HG03342 (cell line): ENCODE results near the gene KRTAP10-12.
"Not testable (repeated sequence)": the region's sequence is repeated elsewhere in the genome, so short reads cannot be mapped to it uniquely, and the experiment has no call there.

Source experiments
- ATAC-seq: cut with Tn5 transposase; IDR thresholded peaks from one replicate; pipeline ENCODE4 v1.9.1; 2021; ENCODE audit warnings: mild to moderate bottlenecking, moderate library complexity; ENCODE audit not compliant: unreplicated experiment

KRTAP10-12 gene, protein sequence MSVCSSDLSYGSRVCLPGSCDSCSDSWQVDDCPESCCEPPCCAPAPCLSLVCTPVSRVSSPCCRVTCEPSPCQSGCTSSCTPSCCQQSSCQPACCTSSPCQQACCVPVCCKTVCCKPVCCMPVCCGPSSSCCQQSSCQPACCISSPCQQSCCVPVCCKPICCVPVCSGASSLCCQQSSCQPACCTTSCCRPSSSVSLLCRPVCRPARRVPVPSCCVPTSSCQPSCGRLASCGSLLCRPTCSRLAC

GRCh38 chr21:44697172-44697810 is at the start of gene KRTAP10-12:
KRTAP10-12 (plus strand) TSS chr21:44697172; CDS start chr21:44697202, 30 bp downstream.
- ATAC-seq = not testable (repeated sequence)

GRCh38 chr21:44647222-44647552 is 49.8 kb upstream of the KRTAP10-12 start:
- ATAC-seq = no peak

DNA sequence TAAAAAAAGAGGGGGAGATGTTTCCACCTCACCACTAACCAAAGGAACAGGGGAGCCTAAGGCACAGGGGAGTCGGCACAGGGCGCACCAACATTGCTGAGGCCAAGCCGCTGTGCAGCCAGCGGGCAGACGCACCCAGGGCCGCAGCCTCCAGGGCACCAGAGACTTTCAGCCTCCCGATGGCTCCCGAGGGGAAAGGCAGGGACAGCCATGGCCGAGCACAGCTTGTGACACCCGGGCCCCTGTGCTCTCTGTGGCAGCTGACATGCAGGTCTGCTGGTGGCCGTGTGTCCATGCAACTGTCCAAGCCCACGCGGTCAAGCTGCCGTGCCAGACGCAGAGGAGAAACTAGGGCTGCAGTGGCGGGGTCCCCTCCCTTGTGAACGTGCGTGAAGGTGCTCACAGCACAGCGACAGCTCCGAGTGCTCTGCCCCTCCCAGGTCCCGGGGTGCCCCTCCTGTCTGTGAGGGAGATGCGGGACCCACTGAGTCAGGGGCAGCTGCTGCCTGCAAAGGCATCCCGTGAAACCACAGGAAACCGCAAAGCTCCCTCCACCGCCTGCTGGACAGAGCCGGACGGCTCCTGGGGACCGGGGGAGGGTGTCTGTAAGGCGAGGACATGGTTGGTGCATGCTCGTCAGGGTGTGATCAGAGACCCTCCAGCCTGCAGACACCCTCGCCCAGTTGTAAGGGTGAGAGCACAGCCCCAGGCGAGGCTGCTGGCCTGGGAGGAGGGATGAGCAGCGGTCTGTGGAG is 48.2 kb upstream of the KRTAP10-12 start:
- no peak for ATAC-seq

DNA sequence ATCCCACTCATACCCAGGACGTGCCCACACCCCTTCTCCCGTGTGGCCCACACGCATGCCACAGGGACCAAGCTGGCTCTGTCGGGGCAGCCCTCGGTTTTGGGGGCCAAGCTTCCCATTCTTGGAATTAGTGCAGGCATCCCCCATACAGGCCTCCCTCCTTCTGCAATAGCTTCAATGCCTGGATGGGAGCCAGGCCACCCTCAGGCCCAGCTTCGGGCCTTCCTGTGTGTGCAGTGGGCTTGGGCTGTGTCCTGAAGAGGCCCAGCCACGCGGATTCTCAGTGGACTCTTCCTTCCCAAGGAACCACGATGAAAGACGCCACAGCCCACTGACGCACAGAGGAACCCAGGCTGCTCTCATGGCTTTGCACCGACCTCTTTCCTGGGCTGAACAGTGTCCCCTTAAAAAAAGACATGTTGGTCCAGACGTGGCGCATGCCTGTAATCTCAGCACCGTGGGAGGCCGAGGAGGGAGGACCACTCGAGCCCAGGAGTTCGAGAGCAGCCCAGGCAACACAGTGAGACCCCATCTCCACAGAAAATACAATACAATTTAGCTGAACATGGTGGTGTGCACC is 47.4 kb upstream of the KRTAP10-12 start:
- ATAC-seq = no peak

GRCh38 chr21:44650265-44650972 is 46.6 kb upstream of the KRTAP10-12 start:
- no peak for ATAC-seq

DNA sequence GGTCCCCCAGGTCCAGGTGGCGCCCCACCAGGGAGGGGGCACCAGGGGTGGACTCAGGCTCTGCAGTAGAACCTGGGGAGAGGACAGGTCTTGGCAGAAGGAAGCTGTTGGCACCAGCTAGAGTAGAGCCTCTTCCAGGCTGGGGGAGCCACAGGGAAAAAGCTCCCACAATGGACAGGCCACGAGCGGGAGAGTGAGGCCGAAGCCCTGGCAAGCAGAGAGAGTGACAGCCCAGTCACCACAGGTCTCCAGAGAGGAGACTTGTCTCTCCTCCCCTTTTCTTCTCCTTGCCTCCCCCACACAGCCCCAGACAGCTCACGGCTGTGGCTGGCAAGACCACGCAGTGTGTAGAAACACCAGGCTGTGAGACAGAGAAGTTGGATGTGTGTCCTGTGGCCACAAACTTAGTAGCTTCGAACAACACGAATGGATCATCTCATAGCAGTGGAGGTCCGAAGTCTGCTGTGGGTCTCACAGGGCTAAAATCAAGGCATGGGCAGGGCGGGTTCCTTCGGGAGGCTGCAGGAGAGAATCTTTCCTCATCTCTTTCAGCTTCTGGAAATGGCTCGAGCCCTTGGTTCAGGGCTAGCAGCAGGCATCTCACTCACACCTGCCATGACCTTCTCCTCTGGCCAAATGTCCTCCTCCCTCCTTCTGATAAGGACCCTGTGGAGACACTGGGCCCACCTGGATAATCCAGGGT is 45.8 kb upstream of the KRTAP10-12 start:
- ATAC-seq = no peak

DNA sequence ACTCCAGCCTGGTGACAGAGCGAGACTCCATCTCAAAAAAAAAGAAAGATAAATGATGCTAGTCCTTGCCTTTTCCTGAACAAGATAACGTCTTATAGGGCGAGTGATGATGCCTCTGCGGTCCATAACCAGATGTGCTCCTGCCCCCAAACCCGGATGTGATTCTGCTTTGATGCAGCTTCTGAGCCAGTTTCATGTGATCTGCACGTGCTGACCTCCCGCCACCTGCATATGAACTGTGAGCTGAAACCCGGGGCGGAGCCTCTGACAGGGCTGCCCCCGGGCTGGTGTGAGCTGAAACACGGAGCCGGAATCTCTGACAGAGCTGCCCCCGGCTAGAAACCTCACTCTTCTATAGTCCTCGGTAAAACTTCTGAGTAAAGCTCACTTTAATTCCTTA is 43.8 kb upstream of the KRTAP10-12 start:
- no peak for ATAC-seq

DNA sequence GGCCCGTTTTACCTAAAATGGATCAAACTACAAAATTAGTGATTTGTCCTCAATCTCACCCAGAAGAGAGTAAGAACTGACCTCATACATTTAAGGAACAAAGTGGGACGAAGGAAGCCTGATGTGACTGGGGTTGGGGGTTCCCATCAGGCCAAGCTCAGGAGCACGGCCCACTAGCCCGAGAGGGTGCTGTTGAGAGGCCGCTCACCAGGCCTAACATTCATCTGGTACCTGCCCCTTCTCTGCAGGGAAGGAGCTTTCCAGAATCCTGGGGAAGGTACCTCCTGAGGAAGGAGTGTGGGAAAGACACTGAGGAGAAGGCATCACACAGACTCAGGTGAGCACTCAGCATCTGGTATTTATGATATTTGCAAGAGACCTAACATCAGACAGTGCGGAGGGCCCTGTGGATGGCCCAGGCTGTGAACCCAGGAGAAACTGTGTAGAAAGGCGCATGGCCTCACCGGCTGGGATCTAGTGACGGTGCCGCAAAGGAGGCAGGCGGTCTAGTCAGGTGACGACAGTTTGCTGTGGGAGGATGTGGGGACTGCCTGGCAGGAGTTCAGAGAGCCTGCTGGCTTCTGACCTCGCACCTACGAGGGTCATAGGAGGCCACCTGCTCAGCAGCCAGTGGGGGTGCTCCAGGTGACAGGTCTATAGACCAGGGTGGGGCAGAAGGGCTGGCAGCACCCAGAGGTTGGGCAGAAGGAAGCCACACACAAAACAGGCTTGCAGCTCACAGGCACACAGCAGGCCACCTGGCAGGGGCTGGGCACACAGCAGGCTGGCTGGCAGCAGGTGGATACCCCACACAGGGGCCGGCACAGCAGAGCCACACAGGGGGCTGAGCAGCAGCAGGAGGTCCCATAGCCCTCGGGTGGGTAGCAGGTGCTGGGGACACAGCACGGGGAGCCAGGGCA is 43.1 kb upstream of the KRTAP10-12 start:
- ATAC-seq = no peak

- no peak for ATAC-seq
Measured at GRCh38 chr21:44654576-44655175, 42.3 kb upstream of the KRTAP10-12 start, which contains the start of gene KRTAP12-4. KRTAP12-4 (minus strand) TSS chr21:44654659; CDS start chr21:44654614, 45 bp downstream.

- ATAC-seq = no peak
Measured at GRCh38 chr21:44656868-44657267, 40.1 kb upstream of the KRTAP10-12 start.

GRCh38 chr21:44657635-44658540 is 39.1 kb upstream of the KRTAP10-12 start, which contains the start of gene KRTAP12-3:
KRTAP12-3 (plus strand) TSS chr21:44657932; CDS start chr21:44657980, 48 bp downstream.
- ATAC-seq = no peak

GRCh38 chr21:44658541-44658910 is 38.4 kb upstream of the KRTAP10-12 start:
- ATAC-seq = no peak

DNA sequence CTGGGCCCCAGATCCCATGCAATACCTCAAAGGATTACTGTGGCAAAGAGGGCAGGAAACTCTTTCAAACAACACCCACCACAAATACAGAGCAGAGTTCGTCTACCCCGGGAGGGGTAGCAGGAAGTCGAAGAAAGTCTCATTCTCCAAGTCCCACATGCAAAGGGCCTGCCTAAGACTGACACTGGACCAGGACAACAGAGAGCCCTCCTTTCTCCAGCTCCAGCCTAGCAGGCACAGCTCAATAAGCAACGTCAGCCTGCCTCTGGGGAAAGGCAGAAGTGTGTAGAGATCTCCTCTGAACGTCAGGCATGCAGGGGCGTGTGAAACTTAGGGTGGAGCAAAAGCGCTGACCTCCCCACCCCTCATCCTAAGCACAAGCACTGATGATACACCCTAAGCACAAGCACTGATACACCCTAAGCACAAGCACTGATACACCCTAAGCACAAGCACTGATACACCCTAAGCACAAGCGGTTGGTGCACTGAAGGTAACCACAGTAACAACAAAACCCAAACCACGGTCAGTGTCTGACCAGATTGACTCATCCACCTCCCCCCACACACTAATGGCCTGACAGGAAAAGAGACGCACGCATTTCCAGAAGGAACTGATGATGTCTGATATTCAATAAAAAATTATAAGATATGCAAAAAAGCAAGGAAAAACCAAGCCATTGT is 37.9 kb upstream of the KRTAP10-12 start:
- ATAC-seq = no peak

DNA sequence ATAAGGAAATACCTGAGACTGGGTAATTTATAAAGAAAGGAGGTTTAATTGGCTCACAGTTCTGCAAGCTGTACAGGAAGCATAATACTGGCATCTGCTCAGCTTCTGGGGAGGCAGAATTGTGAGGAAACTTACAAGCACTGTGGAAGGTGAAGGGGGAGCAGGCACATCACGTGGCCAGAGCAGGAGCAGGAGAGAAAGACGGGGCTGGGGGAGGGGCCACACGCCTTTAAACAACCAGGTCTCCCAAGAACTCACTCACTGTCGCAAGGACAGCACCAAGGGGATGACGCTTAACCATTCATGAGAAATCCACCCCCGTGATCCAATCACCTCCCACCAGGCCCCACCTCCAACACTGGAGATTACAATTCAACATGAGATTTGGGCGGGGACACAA is 35.4 kb upstream of the KRTAP10-12 start:
- not testable (repeated sequence) for ATAC-seq

GRCh38 chr21:44664691-44665090 is 32.3 kb upstream of the KRTAP10-12 start:
- no peak for ATAC-seq

DNA sequence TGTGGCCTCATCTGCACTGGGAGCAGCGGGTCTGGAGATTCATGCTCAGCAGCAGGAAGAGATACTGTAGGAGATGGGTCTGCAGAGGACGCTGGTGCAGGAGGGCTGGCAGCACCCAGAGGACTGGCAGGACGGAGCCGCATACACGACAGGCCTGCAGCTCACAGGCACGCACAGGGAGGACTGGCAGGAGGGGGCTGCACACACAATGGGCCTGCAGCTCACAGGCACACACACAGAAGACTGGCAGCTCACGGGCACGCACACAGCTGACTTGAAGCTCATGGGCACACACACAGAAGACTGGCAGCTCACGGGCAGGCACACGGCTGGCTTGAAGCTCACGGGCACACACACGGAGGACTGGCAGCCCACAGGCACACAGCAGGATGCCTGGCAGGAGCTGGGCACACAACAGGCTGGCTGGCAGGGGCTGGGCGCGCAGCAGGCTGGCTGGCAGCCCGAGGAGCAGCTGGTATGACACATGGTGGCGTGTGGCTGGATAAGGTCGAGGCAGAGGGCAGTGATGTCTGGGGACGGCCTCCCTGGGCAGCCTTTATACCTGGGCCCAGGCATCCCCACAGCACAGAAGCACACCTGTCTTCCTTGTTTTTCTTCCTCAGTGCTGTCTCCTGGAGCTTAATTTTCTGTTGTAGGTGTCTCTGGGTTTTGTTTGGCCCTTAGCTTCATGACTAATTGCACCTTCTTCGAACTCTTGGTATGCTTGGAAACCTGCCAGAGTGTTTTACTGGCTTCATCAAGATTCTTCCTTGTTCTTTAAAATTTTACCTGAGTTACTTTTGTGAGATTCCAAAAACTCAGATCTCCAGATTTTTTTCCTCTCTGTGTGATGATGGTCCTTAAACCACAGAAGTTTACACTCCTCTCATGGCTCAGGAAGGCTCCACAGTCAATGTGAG is 30.3 kb upstream of the KRTAP10-12 start, which contains the start of gene KRTAP12-2:
Gene KRTAP12-2 (minus strand): TSS at position 527 of the 920 bp plus-strand sequence. CDS start 41 bp downstream, at position 486.
- no peak for ATAC-seq
